Lung (tissue), 12 donors: Measurements from ENCODE around the gene CDSN. TPM values are rescaled to one million over a fixed set of nuclear protein-coding genes. Genes with fewer than 3 reads are reported as not detected.
A peak's percentile ranks its signal among the peaks of the same experiment; 100 is the strongest.

Source experiments
- ATAC-seq: fragments of 200-7000 bp; cut with Tn5 transposase; one replicate; pipeline ENCODE4 v1.9.1; 2020; ENCODE audit warnings: moderate number of reproducible peaks; ENCODE audit not compliant: insufficient read depth, low FRiP score
- DNase-seq, 3 donors: peaks; one replicate each; pipeline ENCODE4 v3.0.0-alpha.2; 2013 to 2017
- H3K27ac ChIP-seq, 2 donors: one replicate each; pipeline ENCODE4 v1.5.1; 2013; ENCODE audit warnings: mild to moderate bottlenecking in 2 of 2, moderate library complexity in 2 of 2, control low read depth in 1 of 2, inconsistent platforms in 1 of 2, low read depth in 1 of 2, low read length in 1 of 2
- H3K27me3 ChIP-seq, 3 donors: one replicate each; pipeline ENCODE4 v1.5.1; 2013; ENCODE audit warnings: low read length in 2 of 3; ENCODE audit not compliant: control insufficient read depth in 3 of 3, insufficient read depth in 3 of 3
- H3K36me3 ChIP-seq, 4 donors: one replicate each; pipeline ENCODE4 v1.5.1; 2013; ENCODE audit warnings: low read length in 4 of 4, mild to moderate bottlenecking in 1 of 4, moderate library complexity in 1 of 4; ENCODE audit not compliant: control insufficient read depth in 4 of 4, insufficient read depth in 4 of 4
- H3K4me1 ChIP-seq, 5 donors: one replicate each; pipeline ENCODE4 v1.5.1; 2013; ENCODE audit warnings: low read length in 5 of 5, mild to moderate bottlenecking in 2 of 5, moderate library complexity in 1 of 5; ENCODE audit not compliant: control insufficient read depth in 5 of 5, insufficient read depth in 5 of 5
- H3K4me3 ChIP-seq: one replicate; pipeline ENCODE4 v1.5.1; 2013; ENCODE audit warnings: mild to moderate bottlenecking, control low read depth, moderate library complexity
- H3K9ac ChIP-seq, 2 donors: one replicate each; pipeline ENCODE4 v1.5.1; 2013; ENCODE audit warnings: low read length in 2 of 2, control low read depth in 1 of 2; ENCODE audit not compliant: insufficient read depth in 1 of 2
- H3K9me3 ChIP-seq, 4 donors: one replicate each; pipeline ENCODE4 v1.5.1; 2013; ENCODE audit warnings: low read length in 3 of 4, mild to moderate bottlenecking in 1 of 4, moderate library complexity in 1 of 4; ENCODE audit not compliant: control insufficient read depth in 4 of 4, insufficient read depth in 3 of 4
- CTCF ChIP-seq: IDR thresholded peaks from 2 replicates; pipeline ENCODE4 v1.5.1; 2012; ENCODE audit warnings: mild to moderate bottlenecking; ENCODE audit errors: control extremely low read depth, extremely low read depth
- WGBS, 2 donors: extraction: QIAGEN DNeasy Blood & Tissue Kit; methylation state at CpG; one replicate each; pipeline ENCODE4 v1.1.7; 2013; 5-methylcytosine and 5-hydroxymethylcytosine counted together
- polyA plus RNA-seq, 2 donors: library from polyadenylated mRNA; stranded (reverse); fragments of 200-250 nt; gene quantifications; one replicate each; pipeline ENCODE4 v1.2.1, GENCODE V29; 2013
- total RNA-seq, 2 donors: library from RNA; depleted of rRNA in 1 of 2; stranded (reverse); fragments of >200 nt in 1 of 2; gene quantifications; one replicate each; pipeline ENCODE4 v1.2.1, GENCODE V29; 2014 to 2021
- donor health status: control.
- donor health status: control.
- donor health status: Bipolar disorder and iron deficiency.
- donor health status: healthy.
- donor health status: DM: yes; HTN: yes; CAD: no.

The CDSN gene
- total and polyA plus RNA-seq, 4 donors = 0.05 to 0.10 (median 0.06) TPM; not detected in 1

GRCh38 chr6:31113861-31114540, 6.2 kb downstream of the CDSN start:
- no peak for TF ChIP-seq CTCF
- Histone ChIP-seq H3K4me3 (no peak overlapping the region), H3K9ac (no peak overlapping the region), H3K27me3 (peaks cover 0 to 11% (median 10%) of the 10 kb centered on the region in 3 donors), H3K9me3 (no peaks in the 10 kb centered on the region), H3K36me3 (no peaks in the 10 kb centered on the region), H3K27ac (peak overlapping the region in 1 of 2 donors; percentile 71), H3K4me1 (peaks cover 0 to 18% (median 0%) of the 10 kb centered on the region in 5 donors)
- ATAC-seq = no peak
- no peak for DNase-seq
- WGBS, 2 donors = 59 to 77% methylated on average over 7 of the region's 7 CpGs

DNA sequence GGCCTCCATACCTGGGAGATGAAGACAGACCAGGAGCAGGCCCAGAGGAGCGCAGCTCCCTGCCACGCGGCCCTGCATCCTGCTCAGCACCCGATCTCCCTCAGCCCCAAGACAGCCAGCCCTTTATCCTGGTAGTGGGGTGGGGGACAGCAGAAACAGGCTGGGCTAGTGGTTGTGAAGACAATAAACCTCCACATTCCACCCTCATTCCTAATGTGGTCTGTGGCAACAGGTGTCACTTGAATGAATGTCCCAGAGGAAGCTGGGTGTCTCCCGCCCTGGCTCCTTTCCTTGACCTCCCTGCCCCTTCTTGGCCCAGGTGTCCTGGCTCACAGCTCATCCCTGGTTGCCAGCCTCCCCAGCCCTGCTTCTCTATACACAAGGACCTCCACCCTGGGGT, 7.8 kb downstream of the CDSN start, which contains the start of gene C6orf15:
Gene C6orf15 (minus strand): TSS at position 98 of the 400 bp plus-strand sequence. CDS start 20 bp downstream, at position 78.
- DNase-seq = no peak
- H3K27ac ChIP-seq = no peak within 1 kb of the TSS

DNA sequence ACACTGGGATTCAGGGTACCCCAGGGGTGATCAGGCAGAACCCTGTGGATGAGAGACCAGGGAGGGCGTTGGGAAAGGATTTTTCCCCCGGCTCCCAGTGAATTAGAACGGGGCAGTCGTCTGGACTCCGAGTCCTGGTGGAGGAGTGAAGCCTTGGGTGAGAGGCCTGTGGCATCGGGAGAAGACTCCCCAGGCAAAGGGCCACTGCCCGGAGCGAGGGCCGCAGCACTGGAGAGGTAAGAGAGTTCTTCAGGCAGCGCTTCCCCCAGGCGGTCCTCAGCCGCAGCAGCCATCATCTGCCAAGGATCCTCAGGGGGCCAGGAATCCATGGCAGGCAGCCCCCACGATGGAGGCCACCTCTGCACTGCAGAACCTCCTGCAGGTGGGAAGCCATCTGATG, 8.5 kb downstream of the CDSN start:
- peaks cover 0 to 11% (median 10%) of the 10 kb centered on the region in 3 donors for H3K27me3 ChIP-seq
- H3K9ac ChIP-seq = no peak overlapping the region
- 89 to 95% methylated on average over 13 of the region's 13 CpGs for WGBS, 2 donors
- no peak overlapping the region for H3K4me3 ChIP-seq
- peaks cover 0 to 15% (median 0%) of the 10 kb centered on the region in 5 donors for H3K4me1 ChIP-seq
- H3K36me3 ChIP-seq = no peaks in the 10 kb centered on the region
- no peak overlapping the region for H3K27ac ChIP-seq
- DNase-seq (no peak), ATAC-seq (no peak)
- TF ChIP-seq CTCF = no peak
- H3K9me3 ChIP-seq = no peaks in the 10 kb centered on the region

More for the DNA sequence above, 7.8 kb downstream of the CDSN start, which contains the start of gene C6orf15:
- no peaks in the 10 kb centered on the region for H3K36me3 ChIP-seq
- H3K4me3 ChIP-seq = no peak within 1 kb of the TSS
- no peak for ATAC-seq
- H3K27me3 ChIP-seq = peaks cover 0 to 11% (median 10%) of the 10 kb centered on the region in 3 donors
- H3K9me3 ChIP-seq = no peaks in the 10 kb centered on the region
- no peak within 1 kb of the TSS for H3K9ac ChIP-seq
- TF ChIP-seq CTCF = no peak
- peaks cover 0 to 18% (median 0%) of the 10 kb centered on the region in 5 donors for H3K4me1 ChIP-seq
- 91 to 92% methylated on average over 5 of the region's 5 CpGs for WGBS, 2 donors
